Lung (tissue), 12 donors: ENCODE measurements around the gene SH3TC1. TPM values are rescaled to one million over a fixed set of nuclear protein-coding genes. Genes with fewer than 3 reads are reported as not detected.

Experiments used
- ATAC-seq: fragments of 200-7000 bp; cut with Tn5 transposase; one replicate; pipeline ENCODE4 v1.9.1; 2020; ENCODE audit warnings: moderate number of reproducible peaks; ENCODE audit not compliant: insufficient read depth, low FRiP score
- DNase-seq, 3 donors: peaks; one replicate each; pipeline ENCODE4 v3.0.0-alpha.2; 2013 to 2017
- H3K27ac ChIP-seq, 2 donors: one replicate each; pipeline ENCODE4 v1.5.1; 2013; ENCODE audit warnings: mild to moderate bottlenecking in 2 of 2, moderate library complexity in 2 of 2, control low read depth in 1 of 2, inconsistent platforms in 1 of 2, low read depth in 1 of 2, low read length in 1 of 2
- H3K27me3 ChIP-seq, 3 donors: one replicate each; pipeline ENCODE4 v1.5.1; 2013; ENCODE audit warnings: low read length in 2 of 3; ENCODE audit not compliant: control insufficient read depth in 3 of 3, insufficient read depth in 3 of 3
- H3K36me3 ChIP-seq, 4 donors: one replicate each; pipeline ENCODE4 v1.5.1; 2013; ENCODE audit warnings: low read length in 4 of 4, mild to moderate bottlenecking in 1 of 4, moderate library complexity in 1 of 4; ENCODE audit not compliant: control insufficient read depth in 4 of 4, insufficient read depth in 4 of 4
- H3K4me1 ChIP-seq, 5 donors: one replicate each; pipeline ENCODE4 v1.5.1; 2013; ENCODE audit warnings: low read length in 5 of 5, mild to moderate bottlenecking in 2 of 5, moderate library complexity in 1 of 5; ENCODE audit not compliant: control insufficient read depth in 5 of 5, insufficient read depth in 5 of 5
- H3K4me3 ChIP-seq: one replicate; pipeline ENCODE4 v1.5.1; 2013; ENCODE audit warnings: mild to moderate bottlenecking, control low read depth, moderate library complexity
- H3K9ac ChIP-seq, 2 donors: one replicate each; pipeline ENCODE4 v1.5.1; 2013; ENCODE audit warnings: low read length in 2 of 2, control low read depth in 1 of 2; ENCODE audit not compliant: insufficient read depth in 1 of 2
- H3K9me3 ChIP-seq, 4 donors: one replicate each; pipeline ENCODE4 v1.5.1; 2013; ENCODE audit warnings: low read length in 3 of 4, mild to moderate bottlenecking in 1 of 4, moderate library complexity in 1 of 4; ENCODE audit not compliant: control insufficient read depth in 4 of 4, insufficient read depth in 3 of 4
- WGBS, 2 donors: extraction: QIAGEN DNeasy Blood & Tissue Kit; methylation state at CpG; one replicate each; pipeline ENCODE4 v1.1.7; 2013; 5-methylcytosine and 5-hydroxymethylcytosine counted together
- polyA plus RNA-seq, 2 donors: library from polyadenylated mRNA; stranded (reverse); fragments of 200-250 nt; gene quantifications; one replicate each; pipeline ENCODE4 v1.2.1, GENCODE V29; 2013
- total RNA-seq, 2 donors: library from RNA; depleted of rRNA in 1 of 2; stranded (reverse); fragments of >200 nt in 1 of 2; gene quantifications; one replicate each; pipeline ENCODE4 v1.2.1, GENCODE V29; 2014 to 2021
- TF ChIP-seq, protein P1 (sequence below): IDR thresholded peaks from 2 replicates; pipeline ENCODE4 v1.5.1; 2012; ENCODE audit warnings: mild to moderate bottlenecking; ENCODE audit errors: control extremely low read depth, extremely low read depth
- donor health status: control.
- donor health status: control.
- donor health status: Bipolar disorder and iron deficiency.
- donor health status: healthy.
- donor health status: DM: yes; HTN: yes; CAD: no.

The SH3TC1 gene
- total and polyA plus RNA-seq, 4 donors, result 21.4 to 67.3 (median 38.1) TPM

DNA sequence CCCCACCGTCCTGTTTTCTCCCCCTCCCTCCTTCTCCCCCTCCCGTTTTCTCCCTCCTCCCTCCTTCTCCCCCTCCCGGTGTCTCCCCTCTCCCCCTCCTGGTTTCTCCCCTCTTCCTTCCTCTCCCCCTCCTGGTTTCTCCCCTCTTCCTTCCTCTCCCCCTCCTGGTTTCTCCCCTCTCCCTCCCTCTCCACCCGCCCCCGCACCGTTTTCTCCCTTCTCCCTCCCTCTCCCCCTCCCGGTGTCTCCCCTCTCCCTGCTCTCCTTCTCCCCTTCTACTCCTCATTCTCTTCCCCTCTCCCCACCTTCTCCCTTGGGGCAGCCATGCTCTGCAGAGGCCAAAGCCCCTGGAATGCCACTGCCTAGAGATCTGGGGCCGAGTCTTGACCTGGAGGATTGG is 12.2 kb downstream of the SH3TC1 start:
- Histone ChIP-seq H3K4me1 (peaks cover 0 to 15% (median 5%) of the 10 kb centered on the region in 5 donors), H3K27me3 (no peaks in the 10 kb centered on the region), H3K9ac (no peak overlapping the region), H3K9me3 (no peaks in the 10 kb centered on the region), H3K36me3 (peaks cover 0 to 53% (median 0%) of the 10 kb centered on the region in 4 donors), H3K27ac (no peak overlapping the region), H3K4me3 (no peak overlapping the region)
- ATAC-seq (no peak), DNase-seq (peak in 1 of 3 donors; percentile 19)
- TF ChIP-seq, protein P1, sequence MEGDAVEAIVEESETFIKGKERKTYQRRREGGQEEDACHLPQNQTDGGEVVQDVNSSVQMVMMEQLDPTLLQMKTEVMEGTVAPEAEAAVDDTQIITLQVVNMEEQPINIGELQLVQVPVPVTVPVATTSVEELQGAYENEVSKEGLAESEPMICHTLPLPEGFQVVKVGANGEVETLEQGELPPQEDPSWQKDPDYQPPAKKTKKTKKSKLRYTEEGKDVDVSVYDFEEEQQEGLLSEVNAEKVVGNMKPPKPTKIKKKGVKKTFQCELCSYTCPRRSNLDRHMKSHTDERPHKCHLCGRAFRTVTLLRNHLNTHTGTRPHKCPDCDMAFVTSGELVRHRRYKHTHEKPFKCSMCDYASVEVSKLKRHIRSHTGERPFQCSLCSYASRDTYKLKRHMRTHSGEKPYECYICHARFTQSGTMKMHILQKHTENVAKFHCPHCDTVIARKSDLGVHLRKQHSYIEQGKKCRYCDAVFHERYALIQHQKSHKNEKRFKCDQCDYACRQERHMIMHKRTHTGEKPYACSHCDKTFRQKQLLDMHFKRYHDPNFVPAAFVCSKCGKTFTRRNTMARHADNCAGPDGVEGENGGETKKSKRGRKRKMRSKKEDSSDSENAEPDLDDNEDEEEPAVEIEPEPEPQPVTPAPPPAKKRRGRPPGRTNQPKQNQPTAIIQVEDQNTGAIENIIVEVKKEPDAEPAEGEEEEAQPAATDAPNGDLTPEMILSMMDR, result no peak
- 35 to 45% methylated on average over 8 of the region's 8 CpGs for WGBS, 2 donors

DNA sequence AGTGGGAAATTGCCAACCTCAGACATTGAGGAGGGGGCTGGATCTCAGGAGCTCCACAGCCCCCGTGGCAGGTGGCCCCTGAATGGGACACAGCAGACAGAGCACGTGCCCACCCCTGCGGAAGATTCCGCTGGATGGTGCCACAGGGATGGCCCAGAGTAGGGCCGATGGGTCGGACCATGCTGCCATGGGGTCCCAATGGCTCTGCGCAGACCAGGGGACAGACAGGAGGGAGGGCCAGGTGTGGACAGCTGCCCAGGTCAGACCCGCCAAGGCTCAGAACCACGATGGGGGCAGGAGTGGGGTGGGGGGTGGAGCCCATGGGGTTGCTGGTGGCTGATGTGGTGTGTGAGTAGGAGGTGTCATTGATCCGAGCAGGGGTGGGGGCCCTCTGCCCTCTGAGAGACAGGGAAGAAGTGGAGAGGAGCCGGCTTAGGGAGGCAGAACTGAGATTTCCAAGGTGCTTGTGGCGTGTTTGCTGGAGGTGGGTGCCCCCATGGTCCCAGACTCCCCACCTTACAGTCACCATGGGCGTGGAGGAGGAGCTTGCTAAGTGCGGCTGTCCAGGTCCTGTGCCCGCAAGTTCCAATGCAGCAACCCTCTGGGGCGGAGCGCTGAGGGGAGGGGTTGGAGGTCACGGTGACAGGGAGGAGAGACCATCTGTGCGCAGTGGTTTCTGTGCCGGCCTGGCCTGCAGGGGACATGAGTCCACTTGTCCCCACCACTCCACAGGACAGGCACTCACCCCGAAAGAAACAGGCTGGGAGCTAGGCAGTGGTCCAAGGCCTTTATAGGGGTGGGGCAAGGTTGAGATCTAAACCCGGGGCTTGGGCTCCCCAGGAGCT is 12.9 kb downstream of the SH3TC1 start:
- DNase-seq, result no peak
- TF ChIP-seq, protein P1, result no peak
- H3K4me1 ChIP-seq, result peaks cover 0 to 15% (median 5%) of the 10 kb centered on the region in 5 donors
- no peak overlapping the region for H3K27ac ChIP-seq
- no peaks in the 10 kb centered on the region for H3K9me3 ChIP-seq
- no peak overlapping the region for H3K9ac ChIP-seq
- H3K4me3 ChIP-seq, result no peak overlapping the region
- 91 to 92% methylated on average over 22 of the region's 22 CpGs for WGBS, 2 donors
- peaks cover 0 to 57% (median 0%) of the 10 kb centered on the region in 4 donors for H3K36me3 ChIP-seq
- H3K27me3 ChIP-seq, result no peaks in the 10 kb centered on the region
- no peak for ATAC-seq

DNA sequence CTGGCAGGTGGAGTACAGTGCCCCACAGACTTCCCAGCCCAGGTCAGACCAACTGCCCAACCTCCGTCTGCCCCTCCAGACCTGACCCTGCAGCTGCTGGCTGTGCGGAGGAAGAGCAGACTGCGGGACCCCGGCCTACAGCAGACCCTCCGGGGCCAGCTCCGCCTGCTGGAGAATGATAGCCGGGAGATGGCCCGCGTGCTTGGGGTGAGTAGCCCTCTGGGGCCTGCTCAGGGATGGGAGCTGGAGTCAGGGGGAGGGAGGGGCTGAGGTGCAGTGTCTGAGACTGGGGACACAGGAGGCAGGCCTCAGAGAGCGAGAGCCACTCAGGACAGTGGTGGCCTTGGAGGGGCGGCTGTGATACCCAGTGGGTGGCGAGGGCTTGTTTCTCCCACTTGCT is 13.5 kb downstream of the SH3TC1 start:
- Histone ChIP-seq H3K4me3 (no peak overlapping the region), H3K9me3 (no peaks in the 10 kb centered on the region), H3K4me1 (peaks cover 0 to 15% (median 5%) of the 10 kb centered on the region in 5 donors), H3K36me3 (peaks cover 0 to 64% (median 0%) of the 10 kb centered on the region in 4 donors), H3K9ac (no peak overlapping the region), H3K27me3 (no peaks in the 10 kb centered on the region), H3K27ac (no peak overlapping the region)
- no peak for ATAC-seq
- 94 to 95% methylated on average over 10 to 12 of the region's 12 CpGs for WGBS, 2 donors
- TF ChIP-seq, protein P1, result no peak
- no peak for DNase-seq
